ENCODE measurements around the gene NIPAL4. TPM values are rescaled to one million over a fixed set of nuclear protein-coding genes. Genes with fewer than 3 reads are reported as not detected.

The NIPAL4 gene
- total RNA-seq, 6 experiments from 2014 or later, result 0.07 TPM; not detected in 5

- intact Hi-C loops (cut with DNase I), result no loop called here
- no peaks in the 10 kb centered on the region for H3K9me3 ChIP-seq
- TF ChIP-seq, protein P1, sequence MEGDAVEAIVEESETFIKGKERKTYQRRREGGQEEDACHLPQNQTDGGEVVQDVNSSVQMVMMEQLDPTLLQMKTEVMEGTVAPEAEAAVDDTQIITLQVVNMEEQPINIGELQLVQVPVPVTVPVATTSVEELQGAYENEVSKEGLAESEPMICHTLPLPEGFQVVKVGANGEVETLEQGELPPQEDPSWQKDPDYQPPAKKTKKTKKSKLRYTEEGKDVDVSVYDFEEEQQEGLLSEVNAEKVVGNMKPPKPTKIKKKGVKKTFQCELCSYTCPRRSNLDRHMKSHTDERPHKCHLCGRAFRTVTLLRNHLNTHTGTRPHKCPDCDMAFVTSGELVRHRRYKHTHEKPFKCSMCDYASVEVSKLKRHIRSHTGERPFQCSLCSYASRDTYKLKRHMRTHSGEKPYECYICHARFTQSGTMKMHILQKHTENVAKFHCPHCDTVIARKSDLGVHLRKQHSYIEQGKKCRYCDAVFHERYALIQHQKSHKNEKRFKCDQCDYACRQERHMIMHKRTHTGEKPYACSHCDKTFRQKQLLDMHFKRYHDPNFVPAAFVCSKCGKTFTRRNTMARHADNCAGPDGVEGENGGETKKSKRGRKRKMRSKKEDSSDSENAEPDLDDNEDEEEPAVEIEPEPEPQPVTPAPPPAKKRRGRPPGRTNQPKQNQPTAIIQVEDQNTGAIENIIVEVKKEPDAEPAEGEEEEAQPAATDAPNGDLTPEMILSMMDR (IDR thresholded peaks at IDR 0.05), result no peak
- TF ChIP-seq POLR2A (IDR thresholded peaks at IDR 0.05), result no peak
- no peak overlapping the region for H3K4me3 ChIP-seq
- H3K27me3 ChIP-seq, result no peaks in the 10 kb centered on the region
- H3K27ac ChIP-seq, result no peak overlapping the region
- DNase-seq (no peak), ATAC-seq (no peak)
- peaks cover 0 to 4% (median 0%) of the 10 kb centered on the region in 4 donors for H3K4me1 ChIP-seq
- no peaks in the 10 kb centered on the region for H3K36me3 ChIP-seq
- WGBS (ENCODE audit: insufficient coverage, low coverage, low lambda C conversion rate, missing lambda C conversion rate), result 85% methylated on average over 4 of the region's 5 CpGs
These were observed 1.2 kb upstream of the NIPAL4 start for GRCh38 chr5:157458835-157459234.

DNA sequence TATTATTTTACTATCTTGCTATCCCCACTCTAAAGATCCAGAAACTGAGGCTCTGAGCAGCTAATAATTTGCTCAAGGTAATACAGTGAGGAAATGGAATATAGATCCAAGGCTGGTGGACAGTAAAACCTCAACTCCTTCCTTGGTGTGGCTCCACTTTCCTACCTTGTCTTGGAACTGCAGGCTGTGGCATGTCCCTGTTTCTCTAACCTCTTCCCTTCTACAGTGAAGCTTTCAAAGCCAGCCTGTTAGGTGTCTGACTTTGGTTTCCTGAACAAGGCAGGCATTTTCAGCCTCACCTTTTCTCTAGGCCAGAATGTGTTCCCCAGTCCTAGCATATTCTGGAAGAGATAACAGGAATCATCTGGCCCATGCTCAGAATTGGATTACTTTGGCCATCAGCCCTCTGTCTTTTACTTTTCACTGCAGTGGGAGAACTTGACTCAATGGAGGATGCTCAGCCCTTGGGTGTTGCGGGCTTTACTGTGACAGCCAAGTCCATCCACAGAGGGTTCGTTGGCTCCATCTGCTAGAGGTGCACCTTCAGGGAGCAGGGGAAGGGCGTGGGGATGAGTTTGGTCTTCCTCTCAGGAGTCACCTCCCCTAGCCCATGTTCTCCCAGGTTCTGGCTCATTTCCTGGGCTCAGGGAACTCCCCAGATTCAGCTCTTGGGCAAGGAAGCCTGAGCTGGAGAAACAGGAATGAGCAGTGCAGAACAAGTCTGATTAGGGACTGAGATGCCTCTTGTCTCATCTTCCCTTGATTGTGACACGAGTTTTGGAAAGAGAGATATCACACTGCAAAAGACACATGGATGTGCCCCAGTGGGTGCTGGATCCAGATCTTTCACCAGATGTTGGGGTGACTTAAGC, 1.1 kb downstream of the NIPAL4 start:
- Histone ChIP-seq H3K9me3 (no peaks in the 10 kb centered on the region), H3K27me3 (no peaks in the 10 kb centered on the region), H3K4me3 (no peak overlapping the region), H3K36me3 (no peaks in the 10 kb centered on the region), H3K4me1 (peaks cover 0 to 4% (median 0%) of the 10 kb centered on the region in 4 donors), H3K27ac (no peak overlapping the region)
- TF ChIP-seq, protein P1 (IDR thresholded peaks at IDR 0.05), result no peak
- no peak for TF ChIP-seq POLR2A (IDR thresholded peaks at IDR 0.05)
- WGBS (ENCODE audit: insufficient coverage, low coverage, low lambda C conversion rate, missing lambda C conversion rate), result 81% methylated on average over 4 of the region's 4 CpGs
- DNase-seq (no peak), ATAC-seq (no peak)
- intact Hi-C loops (cut with DNase I), result no loop called here

GRCh38 chr5:157463081-157463480, 3.1 kb downstream of the NIPAL4 start:
- H3K9me3 ChIP-seq, result no peaks in the 10 kb centered on the region
- DNase-seq (no peak), ATAC-seq (no peak)
- H3K36me3 ChIP-seq, result no peaks in the 10 kb centered on the region
- TF ChIP-seq, protein P1 (IDR thresholded peaks at IDR 0.05), result no peak
- TF ChIP-seq POLR2A (IDR thresholded peaks at IDR 0.05), result no peak
- H3K4me3 ChIP-seq, result no peak overlapping the region
- peaks cover 0 to 4% (median 0%) of the 10 kb centered on the region in 4 donors for H3K4me1 ChIP-seq
- no peak overlapping the region for H3K27ac ChIP-seq
- WGBS (ENCODE audit: insufficient coverage, low coverage, low lambda C conversion rate, missing lambda C conversion rate), result 80% methylated on average over 1 of the region's 8 CpGs
- no peaks in the 10 kb centered on the region for H3K27me3 ChIP-seq
- intact Hi-C loops (cut with DNase I), result no loop called here

DNA sequence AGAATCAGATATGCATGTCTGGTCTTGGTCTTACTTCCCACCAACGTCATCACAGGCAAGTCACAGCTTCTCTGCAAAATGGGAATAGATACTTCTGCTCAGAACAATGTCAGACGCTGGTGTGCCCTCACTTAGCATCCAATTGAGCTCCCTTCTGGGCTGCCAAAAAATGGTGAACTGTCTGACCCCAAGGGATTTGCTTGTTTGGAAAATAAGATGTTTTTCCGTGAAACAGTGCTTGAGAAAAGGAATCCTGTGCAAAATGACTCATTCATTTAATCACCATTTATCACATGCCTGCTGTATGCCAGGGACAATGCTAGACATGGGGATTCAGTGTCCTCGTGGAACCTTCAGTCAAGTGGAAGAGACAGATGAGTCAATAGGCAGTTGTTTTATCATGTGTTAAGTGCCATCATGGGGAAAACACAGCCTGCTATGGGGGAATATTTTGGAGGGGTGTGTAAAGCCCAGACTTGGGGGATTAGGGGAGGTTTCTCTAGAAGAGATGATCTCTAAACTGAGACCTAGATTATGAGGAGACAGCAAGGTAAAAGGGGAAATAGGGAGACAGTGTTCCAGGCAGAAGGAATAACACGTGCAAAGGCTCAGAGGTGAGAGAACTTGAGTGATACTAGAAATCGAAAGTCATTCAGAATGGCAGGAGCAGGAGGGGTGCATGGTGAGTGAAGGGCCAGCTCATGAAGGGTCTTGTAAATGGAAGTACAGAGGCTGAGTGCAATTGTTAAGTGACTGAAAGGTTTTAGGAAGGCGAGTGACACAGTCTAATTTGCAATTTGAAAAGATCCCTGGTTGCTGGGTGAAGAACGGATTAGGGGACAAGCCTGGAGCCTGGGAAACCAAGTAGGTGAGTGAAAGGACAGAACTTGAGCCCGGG, 3.9 kb downstream of the NIPAL4 start:
- no peak for ATAC-seq
- intact Hi-C loops (cut with DNase I), result no loop called here
- Histone ChIP-seq H3K9me3 (no peaks in the 10 kb centered on the region), H3K27me3 (no peaks in the 10 kb centered on the region), H3K4me1 (peaks cover 0 to 4% (median 0%) of the 10 kb centered on the region in 4 donors), H3K4me3 (no peak overlapping the region), H3K27ac (no peak overlapping the region), H3K36me3 (no peaks in the 10 kb centered on the region)
- no peak for DNase-seq
- TF ChIP-seq, protein P1 (IDR thresholded peaks at IDR 0.05), result no peak
- TF ChIP-seq POLR2A (IDR thresholded peaks at IDR 0.05), result no peak
- WGBS (ENCODE audit: insufficient coverage, low coverage, low lambda C conversion rate, missing lambda C conversion rate), result 66% methylated on average over 9 of the region's 9 CpGs

Measured in right lobe of liver (tissue), 6 donors.